Suprapubic skin (tissue), 3 donors: ENCODE measurements around the gene ZKSCAN1.

Experiments used
- POLR2AphosphoS5 ChIP-seq, 3 donors: sonication (generic); formaldehyde crosslinking; IDR thresholded peaks; one replicate each; pipeline ENCODE4 v1.6.1; 2017; ENCODE audit warnings: antibody characterized with exemption in 3 of 3
- TF ChIP-seq, protein P1 (sequence below), 2 donors: fragments of 200-600 bp in 1 of 2; fragments of 450-650 bp in 1 of 2; sonication (generic) in 1 of 2; IDR thresholded peaks; one replicate each; pipeline ENCODE4 v1.5.1; 2016 to 2019; ENCODE audit warnings: antibody characterized with exemption in 2 of 2, mild to moderate bottlenecking in 1 of 2, moderate library complexity in 1 of 2

DNA sequence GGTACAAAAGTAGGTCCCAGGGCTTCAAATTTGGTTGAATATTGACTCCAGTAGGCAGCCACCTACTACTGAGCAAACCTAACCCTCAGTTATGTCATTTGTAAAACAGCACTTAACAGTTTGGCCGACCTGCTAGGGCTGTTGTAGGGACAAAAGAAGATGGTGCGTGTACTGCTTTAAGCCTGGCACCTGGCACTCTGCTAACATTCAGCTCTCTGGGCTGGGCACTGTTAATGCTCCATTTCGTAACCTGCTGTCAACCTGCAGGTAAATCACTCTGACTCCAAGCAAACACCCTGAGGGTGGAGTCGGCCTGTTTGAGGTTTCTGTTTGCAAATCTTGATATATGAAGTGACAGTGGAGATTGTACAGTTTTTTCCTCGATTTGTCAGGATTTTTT is 7.2 kb downstream of the ZKSCAN1 start:
- TF ChIP-seq, protein P1, sequence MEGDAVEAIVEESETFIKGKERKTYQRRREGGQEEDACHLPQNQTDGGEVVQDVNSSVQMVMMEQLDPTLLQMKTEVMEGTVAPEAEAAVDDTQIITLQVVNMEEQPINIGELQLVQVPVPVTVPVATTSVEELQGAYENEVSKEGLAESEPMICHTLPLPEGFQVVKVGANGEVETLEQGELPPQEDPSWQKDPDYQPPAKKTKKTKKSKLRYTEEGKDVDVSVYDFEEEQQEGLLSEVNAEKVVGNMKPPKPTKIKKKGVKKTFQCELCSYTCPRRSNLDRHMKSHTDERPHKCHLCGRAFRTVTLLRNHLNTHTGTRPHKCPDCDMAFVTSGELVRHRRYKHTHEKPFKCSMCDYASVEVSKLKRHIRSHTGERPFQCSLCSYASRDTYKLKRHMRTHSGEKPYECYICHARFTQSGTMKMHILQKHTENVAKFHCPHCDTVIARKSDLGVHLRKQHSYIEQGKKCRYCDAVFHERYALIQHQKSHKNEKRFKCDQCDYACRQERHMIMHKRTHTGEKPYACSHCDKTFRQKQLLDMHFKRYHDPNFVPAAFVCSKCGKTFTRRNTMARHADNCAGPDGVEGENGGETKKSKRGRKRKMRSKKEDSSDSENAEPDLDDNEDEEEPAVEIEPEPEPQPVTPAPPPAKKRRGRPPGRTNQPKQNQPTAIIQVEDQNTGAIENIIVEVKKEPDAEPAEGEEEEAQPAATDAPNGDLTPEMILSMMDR (IDR thresholded peaks at IDR 0.05), result no peak
- TF ChIP-seq POLR2AphosphoS5 (IDR thresholded peaks at IDR 0.05), result peak in 1 of 3 donors; percentile 26
